Osteoblast (primary cell): ENCODE measurements around the gene TNK2. TPM values are rescaled to one million over a fixed set of nuclear protein-coding genes. Genes with fewer than 3 reads are reported as not detected.

ENCODE experiments used
- DNase-seq: peaks from one replicate; pipeline ENCODE4 v3.0.0; 2011; ENCODE audit warnings: low spot score, mixed read lengths; ENCODE audit not compliant: insufficient read length; ENCODE audit errors: missing footprints
- H2AFZ ChIP-seq: 2 replicates; pipeline ENCODE4 v1.6.0; 2011; ENCODE audit warnings: mild to moderate bottlenecking, low read length
- H3K27ac ChIP-seq: 2 replicates; pipeline ENCODE4 v1.5.1; 2011; ENCODE audit warnings: mild to moderate bottlenecking, low read depth, low read length, moderate library complexity
- H3K27me3 ChIP-seq: 2 replicates; pipeline ENCODE4 v1.6.0; 2012; ENCODE audit warnings: mild to moderate bottlenecking, control low read depth, inconsistent platforms, low read length, moderate library complexity; ENCODE audit not compliant: insufficient read depth
- H3K36me3 ChIP-seq: 2 replicates; pipeline ENCODE4 v1.5.1; 2011; ENCODE audit warnings: mild to moderate bottlenecking, low read length, control low read depth, moderate library complexity; ENCODE audit not compliant: insufficient read depth
- H3K4me1 ChIP-seq: 2 replicates; pipeline ENCODE4 v1.5.1; 2011; ENCODE audit warnings: mild to moderate bottlenecking, low read length, control low read depth, moderate library complexity; ENCODE audit not compliant: insufficient read depth
- H3K4me2 ChIP-seq: 2 replicates; pipeline ENCODE4 v1.6.0; 2011; ENCODE audit warnings: mild to moderate bottlenecking, low read length; ENCODE audit not compliant: insufficient read depth
- H3K4me3 ChIP-seq: fragments of 200-600 bp; sonication (generic); 3 replicates; pipeline ENCODE4 v1.5.1; 2012; ENCODE audit warnings: mild to moderate bottlenecking, low read length, inconsistent platforms; ENCODE audit not compliant: insufficient read depth
- H3K79me2 ChIP-seq: 2 replicates; pipeline ENCODE4 v1.6.0; 2012; ENCODE audit warnings: mild to moderate bottlenecking, low read length, control low read depth, inconsistent platforms; ENCODE audit not compliant: insufficient read depth
- H3K9me3 ChIP-seq: 2 replicates; pipeline ENCODE4 v1.5.1; 2011; ENCODE audit warnings: low read depth, low read length, control low read depth
- H4K20me1 ChIP-seq: 2 replicates; pipeline ENCODE4 v1.6.0; 2012; ENCODE audit warnings: mild to moderate bottlenecking, low read length, control low read depth; ENCODE audit not compliant: insufficient read depth
- total RNA-seq: library from RNA; depleted of rRNA; stranded (reverse); fragments of >200 nt; gene quantifications from 2 replicates; pipeline ENCODE4 v1.2.3, GENCODE V29; 2012
- TF ChIP-seq, protein P1 (sequence below): IDR thresholded peaks from 2 replicates; pipeline ENCODE4 v1.5.1; 2011; ENCODE audit warnings: mild to moderate bottlenecking, low read depth, low read length, moderate library complexity; ENCODE audit errors: extremely low read depth

TNK2 gene
- total RNA-seq, 1 donor, result 11.6 TPM

DNA sequence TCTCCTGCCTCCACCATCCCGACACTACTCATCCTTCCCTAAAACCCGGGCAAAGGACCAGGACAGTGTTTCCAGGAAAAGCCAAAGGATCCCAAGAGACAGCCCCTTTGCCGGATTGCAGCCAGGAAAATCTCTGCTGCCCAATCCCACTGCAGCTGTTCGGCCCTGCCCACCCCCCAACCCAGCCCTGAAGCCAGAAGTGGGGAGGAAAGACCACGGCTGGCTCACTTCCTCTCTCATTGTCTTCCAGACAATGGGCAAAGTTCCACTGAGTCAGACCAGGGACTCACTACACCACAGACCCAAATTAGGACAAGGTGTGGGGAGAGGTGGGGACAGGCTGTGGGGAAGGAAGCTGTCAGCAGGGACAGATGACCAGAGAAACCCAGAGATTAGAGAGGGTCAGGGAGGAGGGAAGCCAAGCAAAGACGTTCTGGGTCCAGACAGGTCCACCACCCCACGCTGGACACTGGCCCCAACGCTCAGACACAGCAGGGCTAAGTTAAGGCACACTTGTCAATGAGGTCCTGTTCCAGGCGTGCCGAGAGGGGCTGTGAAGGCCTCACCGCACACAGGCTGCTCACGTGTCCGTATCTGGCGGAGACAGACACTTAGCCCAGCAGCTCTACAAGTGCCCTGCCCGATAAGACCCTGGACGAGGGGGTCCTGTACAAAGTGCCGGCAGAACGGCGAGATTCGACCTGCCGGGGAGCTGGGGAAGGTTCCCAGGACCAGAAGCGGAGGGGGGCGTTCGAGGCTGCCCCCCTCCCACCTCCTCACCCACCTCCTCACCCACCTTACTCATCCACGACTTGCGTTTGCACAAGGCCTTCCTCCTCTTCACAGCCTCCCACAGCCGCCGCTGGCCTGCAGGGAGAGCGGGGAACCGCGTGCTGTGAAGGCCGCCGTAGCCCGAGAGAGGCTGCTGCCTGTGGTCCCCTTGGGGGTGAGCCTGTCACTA lies 21.9 kb downstream of the TNK2 start:
- H3K9me3 ChIP-seq, result no peaks in the 10 kb centered on the region
- no peak overlapping the region for H3K4me3 ChIP-seq
- peaks cover 38% of the 10 kb centered on the region for H3K79me2 ChIP-seq
- peaks cover 6% of the 10 kb centered on the region for H4K20me1 ChIP-seq
- H3K4me1 ChIP-seq, result peaks cover 18% of the 10 kb centered on the region
- no peak overlapping the region for H3K27ac ChIP-seq
- no peak overlapping the region for H2AFZ ChIP-seq
- peaks cover 25% of the 10 kb centered on the region for H3K36me3 ChIP-seq
- TF ChIP-seq, protein P1, sequence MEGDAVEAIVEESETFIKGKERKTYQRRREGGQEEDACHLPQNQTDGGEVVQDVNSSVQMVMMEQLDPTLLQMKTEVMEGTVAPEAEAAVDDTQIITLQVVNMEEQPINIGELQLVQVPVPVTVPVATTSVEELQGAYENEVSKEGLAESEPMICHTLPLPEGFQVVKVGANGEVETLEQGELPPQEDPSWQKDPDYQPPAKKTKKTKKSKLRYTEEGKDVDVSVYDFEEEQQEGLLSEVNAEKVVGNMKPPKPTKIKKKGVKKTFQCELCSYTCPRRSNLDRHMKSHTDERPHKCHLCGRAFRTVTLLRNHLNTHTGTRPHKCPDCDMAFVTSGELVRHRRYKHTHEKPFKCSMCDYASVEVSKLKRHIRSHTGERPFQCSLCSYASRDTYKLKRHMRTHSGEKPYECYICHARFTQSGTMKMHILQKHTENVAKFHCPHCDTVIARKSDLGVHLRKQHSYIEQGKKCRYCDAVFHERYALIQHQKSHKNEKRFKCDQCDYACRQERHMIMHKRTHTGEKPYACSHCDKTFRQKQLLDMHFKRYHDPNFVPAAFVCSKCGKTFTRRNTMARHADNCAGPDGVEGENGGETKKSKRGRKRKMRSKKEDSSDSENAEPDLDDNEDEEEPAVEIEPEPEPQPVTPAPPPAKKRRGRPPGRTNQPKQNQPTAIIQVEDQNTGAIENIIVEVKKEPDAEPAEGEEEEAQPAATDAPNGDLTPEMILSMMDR, result no peak
- H3K27me3 ChIP-seq, result no peaks in the 10 kb centered on the region
- peak overlapping the region; percentile 23 for H3K4me2 ChIP-seq
- DNase-seq, result peak; percentile 95

DNA sequence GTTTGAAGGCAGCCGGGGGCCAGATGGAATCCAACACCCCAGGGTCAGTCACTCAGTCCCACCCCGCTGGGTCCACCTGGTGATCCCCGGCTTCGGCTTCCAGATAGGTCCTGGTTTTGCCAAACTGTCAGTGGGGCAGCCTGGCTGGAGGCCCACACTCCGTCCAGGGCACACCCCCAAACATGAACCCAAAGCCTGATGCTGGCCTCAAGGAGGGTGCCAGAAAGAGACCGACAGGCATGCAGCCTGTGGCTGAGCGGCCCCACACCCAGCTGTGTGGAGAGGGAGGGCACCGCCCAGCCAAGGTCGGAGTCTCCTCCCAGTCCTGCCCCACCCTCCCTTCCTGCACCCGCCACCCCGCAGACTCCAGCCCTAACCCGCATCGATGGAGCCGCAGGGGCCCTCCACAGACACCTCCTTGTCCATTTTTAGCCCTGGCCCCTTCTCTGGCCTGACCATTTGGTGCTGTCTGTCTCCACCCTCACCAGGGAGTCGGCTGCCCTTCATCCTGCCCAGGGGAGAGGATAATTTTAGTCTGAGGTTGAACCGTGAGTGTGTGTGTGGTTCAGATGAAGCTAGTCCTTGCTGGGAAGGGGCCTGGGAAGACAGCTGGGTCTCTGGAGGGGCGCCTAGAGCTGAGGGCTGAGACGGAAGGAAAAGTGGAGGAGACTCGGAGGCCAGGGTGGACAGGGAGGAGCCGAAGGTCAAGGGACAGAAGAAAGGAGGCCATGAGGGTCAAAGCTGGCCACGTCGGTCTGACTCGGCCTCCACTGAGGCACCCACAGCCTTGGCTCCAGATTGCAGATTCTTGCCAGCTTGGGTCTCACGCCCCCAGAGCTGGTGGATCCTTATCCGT lies 23.1 kb downstream of the TNK2 start:
- TF ChIP-seq, protein P1, result no peak
- Histone ChIP-seq H3K79me2 (peaks cover 33% of the 10 kb centered on the region), H3K4me3 (no peak overlapping the region), H3K9me3 (no peaks in the 10 kb centered on the region), H3K4me2 (peak overlapping the region; percentile 23), H2AFZ (no peak overlapping the region), H3K36me3 (peaks cover 25% of the 10 kb centered on the region), H3K4me1 (peaks cover 18% of the 10 kb centered on the region), H3K27ac (peak overlapping the region; percentile 36), H3K27me3 (no peaks in the 10 kb centered on the region), H4K20me1 (peaks cover 6% of the 10 kb centered on the region)
- peak; percentile 89 for DNase-seq

DNA sequence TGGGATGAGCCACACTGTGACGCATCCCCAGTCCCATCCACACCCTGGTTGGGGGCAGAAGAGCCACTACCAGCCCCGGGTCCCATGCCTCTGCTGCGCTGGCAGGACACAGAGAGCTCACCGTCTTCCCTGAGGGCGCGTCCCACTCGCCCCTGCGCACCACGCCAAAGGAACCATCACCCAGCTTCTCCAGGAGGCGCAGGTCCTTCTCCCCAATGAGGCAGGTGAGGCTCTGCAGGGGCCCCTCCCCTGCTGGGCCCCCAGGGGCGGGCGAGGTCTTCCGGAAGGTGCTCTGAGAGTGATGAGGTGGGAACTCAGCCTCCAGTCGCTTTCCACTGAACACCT lies 23.7 kb downstream of the TNK2 start:
- peaks cover 26% of the 10 kb centered on the region for H3K36me3 ChIP-seq
- no peak overlapping the region for H3K4me3 ChIP-seq
- no peaks in the 10 kb centered on the region for H3K9me3 ChIP-seq
- peaks cover 28% of the 10 kb centered on the region for H3K79me2 ChIP-seq
- peaks cover 18% of the 10 kb centered on the region for H3K4me1 ChIP-seq
- H3K27me3 ChIP-seq, result no peaks in the 10 kb centered on the region
- H3K4me2 ChIP-seq, result no peak overlapping the region
- H3K27ac ChIP-seq, result no peak overlapping the region
- DNase-seq, result peak; percentile 62
- TF ChIP-seq, protein P1, result no peak
- peaks cover 6% of the 10 kb centered on the region for H4K20me1 ChIP-seq
- no peak overlapping the region for H2AFZ ChIP-seq
